Neuronal stem cell (in vitro differentiated cells): Measurements from ENCODE around the gene ITGB1BP2.

Experiments used
- DNase-seq: peaks from one replicate; pipeline ENCODE4 v3.0.0-alpha.2; 2013; ENCODE audit warnings: low spot score
- H2AFZ ChIP-seq: one replicate; pipeline ENCODE4 v1.6.1; 2013; ENCODE audit warnings: mild to moderate bottlenecking, low read length, inconsistent platforms
- H2AK5ac ChIP-seq: 2 replicates; pipeline ENCODE4 v1.6.1; 2013; ENCODE audit warnings: low read depth, mild to moderate bottlenecking, inconsistent platforms, low read length, moderate library complexity, mixed read lengths
- H2BK120ac ChIP-seq: 2 replicates; pipeline ENCODE4 v1.6.1; 2013; ENCODE audit warnings: low read depth, mild to moderate bottlenecking, inconsistent platforms, low read length, moderate library complexity, mixed read lengths
- H2BK12ac ChIP-seq: one replicate; pipeline ENCODE4 v1.6.1; 2013; ENCODE audit warnings: low read length, inconsistent platforms
- H2BK15ac ChIP-seq: 2 replicates; pipeline ENCODE4 v1.6.1; 2013; ENCODE audit warnings: mild to moderate bottlenecking, low read length, inconsistent platforms, mixed read lengths
- H2BK5ac ChIP-seq: one replicate; pipeline ENCODE4 v1.6.1; 2013; ENCODE audit warnings: inconsistent platforms, mild to moderate bottlenecking, low read length, moderate library complexity
- H3K14ac ChIP-seq: one replicate; pipeline ENCODE4 v1.6.1; 2013; ENCODE audit warnings: low read length, inconsistent platforms
- H3K18ac ChIP-seq: 2 replicates; pipeline ENCODE4 v1.6.1; 2013; ENCODE audit warnings: low read length, inconsistent platforms
- H3K23ac ChIP-seq: 2 replicates; pipeline ENCODE4 v1.6.1; 2013; ENCODE audit warnings: low read depth, mild to moderate bottlenecking, mixed read lengths, low read length, inconsistent platforms; ENCODE audit not compliant: poor library complexity
- H3K27ac ChIP-seq: replicated peaks from 3 replicates; pipeline ENCODE4 v1.5.1; 2013; ENCODE audit warnings: low read length, inconsistent platforms
- H3K27me3 ChIP-seq, 3 experiments: 2 replicates each; pipeline ENCODE4 v1.6.1; 2013; ENCODE audit warnings: low read length in 3 of 3, mild to moderate bottlenecking in 2 of 3, inconsistent platforms in 1 of 3, low read depth in 1 of 3, mixed read lengths in 1 of 3, moderate library complexity in 1 of 3; ENCODE audit not compliant: control insufficient read depth in 3 of 3, insufficient read depth in 3 of 3
- H3K36me3 ChIP-seq, 2 donors: replicated peaks in 1 of 2; 2 replicates each; pipeline ENCODE4 v1.6.1; 2013; ENCODE audit warnings: low read length in 2 of 2; ENCODE audit not compliant: control insufficient read depth in 2 of 2, insufficient read depth in 2 of 2
- H3K4ac ChIP-seq: 2 replicates; pipeline ENCODE4 v1.6.1; 2013; ENCODE audit warnings: inconsistent platforms, mild to moderate bottlenecking, low read length, moderate library complexity
- H3K4me1 ChIP-seq, 2 donors: 1 replicate in 1 of 2; 2 replicates in 1 of 2; pipeline ENCODE4 v1.6.1; 2013; ENCODE audit warnings: low read length in 2 of 2, low read depth in 1 of 2; ENCODE audit not compliant: control insufficient read depth in 2 of 2, insufficient read depth in 1 of 2
- H3K4me2 ChIP-seq: one replicate; pipeline ENCODE4 v1.6.1; 2013; ENCODE audit warnings: mild to moderate bottlenecking, low read length, inconsistent platforms; ENCODE audit not compliant: insufficient read depth, poor library complexity, severe bottlenecking
- H3K4me3 ChIP-seq, 2 donors: 2 replicates each; pipeline ENCODE4 v1.5.1; 2013; ENCODE audit warnings: low read length in 2 of 2, mild to moderate bottlenecking in 2 of 2, inconsistent platforms in 1 of 2, moderate library complexity in 1 of 2
- H3K79me1 ChIP-seq: one replicate; pipeline ENCODE4 v1.6.1; 2013; ENCODE audit warnings: low read depth, mild to moderate bottlenecking, inconsistent platforms, low read length, moderate library complexity
- H3K9ac ChIP-seq: one replicate; pipeline ENCODE4 v1.6.1; 2013; ENCODE audit warnings: mild to moderate bottlenecking, low read depth, low read length, inconsistent platforms; ENCODE audit not compliant: poor library complexity
- H3K9me3 ChIP-seq, 2 donors: replicated peaks in 1 of 2; 2 replicates each; pipeline versions ENCODE3 to v1.6.1; 2013; ENCODE audit warnings: low read length in 2 of 2, mild to moderate bottlenecking in 2 of 2, inconsistent platforms in 1 of 2, low read depth in 1 of 2, mixed read lengths in 1 of 2, moderate library complexity in 1 of 2; ENCODE audit not compliant: control insufficient read depth in 2 of 2, insufficient read depth in 1 of 2
- H4K8ac ChIP-seq: one replicate; pipeline ENCODE4 v1.6.1; 2013; ENCODE audit warnings: low read depth, mild to moderate bottlenecking, inconsistent platforms, low read length, moderate library complexity
- H4K91ac ChIP-seq: one replicate; pipeline ENCODE4 v1.6.1; 2013; ENCODE audit warnings: low read length, low read depth, mild to moderate bottlenecking, inconsistent platforms; ENCODE audit not compliant: poor library complexity
- WGBS, 2 donors: extraction: QIAGEN DNeasy Blood & Tissue Kit; methylation state at CpG; one replicate each; pipeline ENCODE4 v1.1.7; 2013; ENCODE audit warnings: missing lambda C conversion rate in 2 of 2, mixed read lengths in 1 of 2; ENCODE audit not compliant: insufficient read length in 2 of 2, insufficient replicate concordance in 1 of 2; ENCODE audit errors: extremely low coverage in 2 of 2; 5-methylcytosine and 5-hydroxymethylcytosine counted together

The ITGB1BP2 gene

DNA sequence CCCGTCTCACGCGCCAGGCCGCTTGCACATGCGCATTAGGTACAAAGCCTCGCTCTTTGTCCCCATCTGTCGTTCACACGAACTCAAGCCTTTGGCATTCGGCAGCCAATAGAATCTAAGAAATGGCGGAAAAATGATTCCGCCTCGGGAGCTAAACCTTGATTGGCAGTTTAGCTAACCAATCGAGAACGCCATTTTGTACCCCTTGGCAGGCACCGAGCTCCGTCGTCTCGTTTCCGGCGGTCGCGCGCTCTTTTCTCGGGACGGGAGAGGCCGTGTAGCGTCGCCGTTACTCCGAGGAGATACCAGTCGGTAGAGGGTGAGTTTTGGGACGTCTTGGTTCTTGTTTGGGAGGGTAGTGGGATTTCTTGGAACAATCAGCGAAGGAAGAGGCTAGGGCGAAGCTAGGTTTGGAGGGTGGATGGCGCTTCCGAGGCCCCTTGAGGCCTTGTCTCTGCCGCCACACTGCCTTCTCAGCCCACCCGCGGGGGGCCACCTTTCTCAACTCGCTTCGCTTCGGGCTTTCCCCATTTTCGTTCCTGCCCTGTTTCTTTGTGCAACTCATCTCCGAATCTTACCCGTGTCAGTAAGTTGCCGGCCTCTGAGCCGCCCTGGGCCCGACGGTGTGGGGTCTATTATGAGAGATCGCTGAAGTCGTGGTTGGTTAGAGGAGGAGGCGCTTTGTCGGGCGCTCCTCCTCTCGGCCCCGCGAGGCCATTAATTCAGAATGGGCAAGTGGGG is 18.0 kb upstream of the ITGB1BP2 start, which contains the start of gene NONO:
TSS of gene NONO (plus strand) at position 233 of the 741 bp plus-strand sequence. CDS start 7,003 bp downstream, outside the sequence.
- Histone ChIP-seq H3K36me3 (peaks cover 0 to 43% of the 10 kb centered on the region in 2 donors), H3K27ac (peak within 1 kb of the TSS; percentile 96), H4K8ac (no peak within 1 kb of the TSS), H2BK15ac (no peak within 1 kb of the TSS), H4K91ac (no peak within 1 kb of the TSS), H3K23ac (no peak within 1 kb of the TSS), H2BK12ac (no peak within 1 kb of the TSS), H3K9ac (peak within 1 kb of the TSS; percentile 77), H3K9me3 (no peaks in the 10 kb centered on the region), H2BK5ac (peak within 1 kb of the TSS; percentile 90), H3K4ac (no peak within 1 kb of the TSS), H3K4me2 (peak within 1 kb of the TSS; percentile 25), H2BK120ac (no peak within 1 kb of the TSS), H3K18ac (peak within 1 kb of the TSS; percentile 87), H3K4me3 (peak within 1 kb of the TSS; percentile 60 to 97), H2AFZ (peak within 1 kb of the TSS; percentile 66), H3K14ac (peak within 1 kb of the TSS; percentile 56), H2AK5ac (no peak within 1 kb of the TSS), H3K4me1 (peaks cover 4 to 7% of the 10 kb centered on the region in 2 donors), H3K27me3 (no peaks in the 10 kb centered on the region), H3K79me1 (no peaks in the 10 kb centered on the region)
- peak; percentile 98 for DNase-seq
- WGBS, 2 donors: no CpG with 5 or more reads among the region's 57 CpGs

DNA sequence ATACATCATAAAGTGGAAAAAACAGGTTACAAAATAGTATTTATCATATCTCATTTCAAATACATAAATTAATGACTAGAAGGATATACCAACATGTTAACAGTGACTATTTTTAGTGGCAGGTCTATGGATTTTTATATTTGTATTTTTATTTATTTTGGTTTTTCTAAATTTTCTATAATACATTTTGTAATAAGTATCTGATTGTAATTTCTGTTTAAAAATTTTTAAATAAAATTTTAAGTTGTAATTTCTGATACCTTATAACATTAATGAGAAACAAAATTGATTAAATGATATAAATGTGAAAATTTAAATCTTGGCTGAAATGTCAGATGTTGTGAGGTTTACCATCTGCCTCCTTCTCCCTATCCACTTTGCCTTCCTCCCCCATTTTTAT is 15.6 kb upstream of the ITGB1BP2 start:
- no peak overlapping the region for H3K18ac ChIP-seq
- H3K27me3 ChIP-seq: no peaks in the 10 kb centered on the region
- H4K91ac ChIP-seq: no peak overlapping the region
- H3K14ac ChIP-seq: no peak overlapping the region
- DNase-seq: no peak
- H3K4me2 ChIP-seq: peak overlapping the region; percentile 11
- no peak overlapping the region for H3K4ac ChIP-seq
- no peaks in the 10 kb centered on the region for H3K9me3 ChIP-seq
- H3K9ac ChIP-seq: no peak overlapping the region
- no peak overlapping the region for H2BK15ac ChIP-seq
- peak overlapping the region in 1 of 2 donors; percentile 60 for H3K4me3 ChIP-seq
- no peak overlapping the region for H3K27ac ChIP-seq
- no peaks in the 10 kb centered on the region for H3K79me1 ChIP-seq
- peaks cover 3 to 62% of the 10 kb centered on the region in 2 donors for H3K36me3 ChIP-seq
- no peak overlapping the region for H2BK12ac ChIP-seq
- no peak overlapping the region for H3K23ac ChIP-seq
- H2BK120ac ChIP-seq: no peak overlapping the region
- H2AFZ ChIP-seq: no peak overlapping the region
- H2AK5ac ChIP-seq: no peak overlapping the region
- no peak overlapping the region for H2BK5ac ChIP-seq
- H4K8ac ChIP-seq: no peak overlapping the region
- peaks cover 4 to 7% of the 10 kb centered on the region in 2 donors for H3K4me1 ChIP-seq

DNA sequence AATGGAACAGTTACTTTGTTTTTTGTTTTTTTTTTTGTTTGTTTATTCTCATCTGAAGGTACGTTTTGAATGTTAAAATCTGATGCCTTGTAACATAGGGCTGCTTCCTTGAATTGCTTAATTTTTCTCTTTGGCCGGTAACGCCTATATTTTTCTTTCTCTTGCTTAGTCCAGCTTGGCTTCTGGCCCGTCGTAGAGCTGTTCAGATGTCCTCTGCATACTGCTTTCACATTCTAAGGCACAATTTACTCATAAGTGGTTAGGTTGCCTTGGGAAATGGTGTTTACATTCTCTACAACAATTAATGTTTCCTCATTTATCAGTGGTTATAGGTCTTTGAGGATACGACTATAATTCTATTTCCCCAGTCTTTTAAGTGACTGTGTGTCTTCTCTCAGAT is 10.2 kb upstream of the ITGB1BP2 start:
- Histone ChIP-seq H3K9ac (no peak overlapping the region), H3K9me3 (no peaks in the 10 kb centered on the region), H2BK12ac (no peak overlapping the region), H4K91ac (no peak overlapping the region), H3K4ac (no peak overlapping the region), H2BK120ac (no peak overlapping the region), H3K14ac (no peak overlapping the region), H3K27ac (no peak overlapping the region), H2BK5ac (no peak overlapping the region), H2AK5ac (no peak overlapping the region), H3K27me3 (no peaks in the 10 kb centered on the region), H3K18ac (no peak overlapping the region), H3K23ac (no peak overlapping the region), H2BK15ac (no peak overlapping the region), H3K4me2 (no peak overlapping the region), H3K4me1 (peaks cover 0 to 1% of the 10 kb centered on the region in 2 donors), H3K79me1 (no peaks in the 10 kb centered on the region), H2AFZ (no peak overlapping the region), H3K36me3 (peaks cover 22 to 94% of the 10 kb centered on the region in 2 donors), H4K8ac (no peak overlapping the region), H3K4me3 (no peak overlapping the region)
- WGBS, 2 donors: no CpG with 5 or more reads among the region's 6 CpGs
- no peak for DNase-seq

DNA sequence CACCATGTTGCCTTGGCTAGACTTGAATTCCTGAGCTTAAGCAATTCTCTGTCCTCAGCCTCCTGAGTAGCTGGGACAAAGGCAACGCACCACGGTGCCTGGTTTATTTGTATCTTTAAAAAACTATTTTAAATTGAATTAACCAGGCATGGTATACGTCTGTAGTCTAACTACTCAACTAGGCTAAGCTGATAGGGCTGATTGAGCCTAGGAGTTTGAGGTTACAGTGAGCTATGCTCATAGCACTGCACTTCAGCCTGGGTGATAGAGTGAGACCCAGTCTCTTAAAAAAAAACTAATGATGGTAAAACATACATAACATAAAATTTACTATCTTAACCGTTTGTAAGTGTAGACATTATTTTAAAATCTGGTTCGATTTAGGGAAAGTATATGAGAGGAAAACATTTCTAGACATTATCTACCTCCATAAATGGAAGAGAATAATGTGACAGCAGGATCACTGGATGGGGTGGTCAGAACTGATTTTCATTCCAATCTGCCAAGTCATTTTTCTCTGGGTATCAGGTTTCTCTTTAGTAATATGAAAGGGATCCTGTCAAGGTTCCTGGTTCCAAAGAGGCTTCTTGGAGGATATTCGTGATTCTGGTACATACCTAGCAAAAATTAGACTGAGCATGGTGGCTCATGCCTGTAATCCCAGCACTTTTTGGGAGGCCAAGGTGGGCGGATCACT is 8.7 kb upstream of the ITGB1BP2 start:
- DNase-seq: no peak
- Histone ChIP-seq H3K9me3 (no peaks in the 10 kb centered on the region), H2BK5ac (no peak overlapping the region), H3K27me3 (no peaks in the 10 kb centered on the region), H2BK120ac (no peak overlapping the region), H3K18ac (no peak overlapping the region), H2BK15ac (no peak overlapping the region), H3K9ac (no peak overlapping the region), H3K4me3 (no peak overlapping the region), H3K36me3 (peaks cover 31 to 94% of the 10 kb centered on the region in 2 donors), H3K27ac (no peak overlapping the region), H3K4me1 (no peaks in the 10 kb centered on the region), H3K4me2 (no peak overlapping the region), H3K14ac (no peak overlapping the region), H3K4ac (no peak overlapping the region), H2BK12ac (no peak overlapping the region), H2AK5ac (no peak overlapping the region), H3K79me1 (no peaks in the 10 kb centered on the region), H4K8ac (no peak overlapping the region), H4K91ac (no peak overlapping the region), H3K23ac (no peak overlapping the region), H2AFZ (no peak overlapping the region)
- WGBS, 2 donors: no CpG with 5 or more reads among the region's 7 CpGs
